Stomach (tissue), 9 donors: ENCODE measurements around the gene SYNPR. TPM values are rescaled to one million over a fixed set of nuclear protein-coding genes. Genes with fewer than 3 reads are reported as not detected.

Experiments used
- DNase-seq, 2 donors: peaks; one replicate each; pipeline versions ENCODE4 v3.0.0 to v3.0.0-alpha.2; 2013 to 2019
- H3K27ac ChIP-seq, 5 donors: fragments of 200-600 bp in 4 of 5; sonication (generic) in 4 of 5; one replicate each; pipeline ENCODE4 v1.5.1; 2013 to 2019; ENCODE audit warnings: mild to moderate bottlenecking in 1 of 5, moderate library complexity in 1 of 5
- H3K27me3 ChIP-seq, 3 donors: fragments of 200-600 bp; sonication (generic); one replicate each; pipeline ENCODE4 v1.5.1; 2017 to 2019; ENCODE audit warnings: mixed run types in 1 of 3
- H3K36me3 ChIP-seq, 4 donors: fragments of 200-600 bp; sonication (generic); 1 replicate in 3 of 4; 2 replicates in 1 of 4; pipeline ENCODE4 v1.5.1; 2016 to 2019
- H3K4me1 ChIP-seq, 4 donors: fragments of 200-600 bp; sonication (generic); one replicate each; pipeline ENCODE4 v1.5.1; 2016 to 2019
- H3K4me3 ChIP-seq, 4 donors: fragments of 200-600 bp; sonication (generic) in 3 of 4; one replicate each; pipeline ENCODE4 v1.5.1; 2016 to 2019; ENCODE audit warnings: mild to moderate bottlenecking in 1 of 4
- H3K9me3 ChIP-seq, 4 donors: fragments of 200-600 bp; sonication (generic); one replicate each; pipeline ENCODE4 v1.5.1; 2016 to 2019
- EP300 ChIP-seq: sonication (generic); formaldehyde crosslinking; IDR thresholded peaks from one replicate; pipeline ENCODE4 v1.6.1; 2017; ENCODE audit warnings: antibody characterized with exemption
- POLR2A ChIP-seq, 4 donors: fragments of 450-650 bp; IDR thresholded peaks; one replicate each; pipeline ENCODE4 v1.6.1; 2016; ENCODE audit warnings: antibody characterized with exemption in 4 of 4, control low read depth in 2 of 4, mild to moderate bottlenecking in 1 of 4, moderate library complexity in 1 of 4
- POLR2AphosphoS5 ChIP-seq, 3 donors: sonication (generic); formaldehyde crosslinking; IDR thresholded peaks; one replicate each; pipeline ENCODE4 v1.6.1; 2016; ENCODE audit warnings: antibody characterized with exemption in 3 of 3
- WGBS, 5 donors: extraction: QIAGEN DNeasy Blood & Tissue Kit in 3 of 5; methylation state at CpG; one replicate each; pipeline versions ENCODE4 v1.1.5 to v1.1.7; 2013 to 2018; 5-methylcytosine and 5-hydroxymethylcytosine counted together
- intact Hi-C: fragments of 100-400 bp; cut with DNase I; formaldehyde crosslinking; loops from one replicate; pipeline ENCODE4 v1.15.1; 2023; ENCODE audit warnings: low total_unique reads
- polyA plus RNA-seq, 3 donors: library from polyadenylated mRNA; stranded (reverse); fragments of 200-250 nt; gene quantifications; one replicate each; pipeline ENCODE4 v1.2.3, GENCODE V29; 2013
- total RNA-seq, 5 donors: library from RNA; depleted of rRNA; stranded (reverse); fragments of >200 nt; gene quantifications; one replicate each; pipeline versions ENCODE4 v1.1.0 to v1.2.3, GENCODE V29; 2014 to 2016
- TF ChIP-seq, protein P1 (sequence below), 7 experiments: fragments of 450-650 bp in 4 of 7; fragments of 200-600 bp in 3 of 7; sonication (generic) in 3 of 7; IDR thresholded peaks; one replicate each; pipeline ENCODE4 v1.5.1; 2016 to 2019; ENCODE audit warnings: antibody characterized with exemption in 7 of 7, control low read depth in 2 of 7, mild to moderate bottlenecking in 1 of 7
- donor health status: healthy with polysubstance abuse.
- donor health status: Bipolar disorder and iron deficiency.
- donor health status: healthy.

Gene SYNPR
- total and polyA plus RNA-seq, 8 donors, result 0.13 to 1.7 (median 0.31) TPM; not detected in 3

DNA sequence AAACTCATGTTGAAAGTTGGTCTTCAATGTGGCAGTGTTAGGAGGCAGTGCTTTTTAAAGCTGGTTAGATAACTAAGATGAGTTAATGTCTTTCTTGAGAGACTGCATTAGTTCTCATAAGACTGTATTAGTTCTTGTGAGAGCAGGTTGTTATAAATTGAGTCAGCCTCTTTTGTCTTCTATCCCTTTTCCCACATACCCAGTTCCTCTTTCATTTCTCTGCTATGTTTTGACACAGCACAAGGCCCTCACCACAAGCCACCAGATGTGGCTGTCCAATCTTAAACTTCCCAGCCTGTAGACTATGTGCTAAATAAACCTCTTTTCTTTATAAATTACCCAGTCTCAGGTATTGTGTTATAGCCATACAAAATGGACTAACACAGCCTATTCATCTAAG, 279.8 kb downstream of the SYNPR start:
- intact Hi-C loops, result no loop called here
- no peak for DNase-seq
- Histone ChIP-seq H3K36me3 (no peaks in the 10 kb centered on the region), H3K27me3 (no peaks in the 10 kb centered on the region), H3K27ac (no peak overlapping the region), H3K9me3 (no peaks in the 10 kb centered on the region), H3K4me1 (no peaks in the 10 kb centered on the region), H3K4me3 (no peak overlapping the region)
- no peak for TF ChIP-seq EP300
- TF ChIP-seq, protein P1, sequence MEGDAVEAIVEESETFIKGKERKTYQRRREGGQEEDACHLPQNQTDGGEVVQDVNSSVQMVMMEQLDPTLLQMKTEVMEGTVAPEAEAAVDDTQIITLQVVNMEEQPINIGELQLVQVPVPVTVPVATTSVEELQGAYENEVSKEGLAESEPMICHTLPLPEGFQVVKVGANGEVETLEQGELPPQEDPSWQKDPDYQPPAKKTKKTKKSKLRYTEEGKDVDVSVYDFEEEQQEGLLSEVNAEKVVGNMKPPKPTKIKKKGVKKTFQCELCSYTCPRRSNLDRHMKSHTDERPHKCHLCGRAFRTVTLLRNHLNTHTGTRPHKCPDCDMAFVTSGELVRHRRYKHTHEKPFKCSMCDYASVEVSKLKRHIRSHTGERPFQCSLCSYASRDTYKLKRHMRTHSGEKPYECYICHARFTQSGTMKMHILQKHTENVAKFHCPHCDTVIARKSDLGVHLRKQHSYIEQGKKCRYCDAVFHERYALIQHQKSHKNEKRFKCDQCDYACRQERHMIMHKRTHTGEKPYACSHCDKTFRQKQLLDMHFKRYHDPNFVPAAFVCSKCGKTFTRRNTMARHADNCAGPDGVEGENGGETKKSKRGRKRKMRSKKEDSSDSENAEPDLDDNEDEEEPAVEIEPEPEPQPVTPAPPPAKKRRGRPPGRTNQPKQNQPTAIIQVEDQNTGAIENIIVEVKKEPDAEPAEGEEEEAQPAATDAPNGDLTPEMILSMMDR (IDR thresholded peaks at IDR 0.05), result no peak
- no peak for TF ChIP-seq POLR2AphosphoS5 (IDR thresholded peaks at IDR 0.05)
- TF ChIP-seq POLR2A (IDR thresholded peaks at IDR 0.05), result no peak

- no peaks in the 10 kb centered on the region for H3K27me3 ChIP-seq
- TF ChIP-seq, protein P1 (IDR thresholded peaks at IDR 0.05), result no peak
- no peak for TF ChIP-seq EP300
- TF ChIP-seq POLR2AphosphoS5 (IDR thresholded peaks at IDR 0.05), result no peak
- TF ChIP-seq POLR2A (IDR thresholded peaks at IDR 0.05), result no peak
- no peak overlapping the region for H3K4me3 ChIP-seq
- no peak overlapping the region for H3K27ac ChIP-seq
- H3K4me1 ChIP-seq, result no peaks in the 10 kb centered on the region
- no peak for DNase-seq
- intact Hi-C loops, result no loop called here
- H3K36me3 ChIP-seq, result no peaks in the 10 kb centered on the region
- no peaks in the 10 kb centered on the region for H3K9me3 ChIP-seq
- 15 to 31% (median 22%) methylated on average over 2 of the region's 2 CpGs for WGBS, 5 donors
Observed at GRCh38 chr3:63559884-63560283, 281.8 kb downstream of the SYNPR start.

DNA sequence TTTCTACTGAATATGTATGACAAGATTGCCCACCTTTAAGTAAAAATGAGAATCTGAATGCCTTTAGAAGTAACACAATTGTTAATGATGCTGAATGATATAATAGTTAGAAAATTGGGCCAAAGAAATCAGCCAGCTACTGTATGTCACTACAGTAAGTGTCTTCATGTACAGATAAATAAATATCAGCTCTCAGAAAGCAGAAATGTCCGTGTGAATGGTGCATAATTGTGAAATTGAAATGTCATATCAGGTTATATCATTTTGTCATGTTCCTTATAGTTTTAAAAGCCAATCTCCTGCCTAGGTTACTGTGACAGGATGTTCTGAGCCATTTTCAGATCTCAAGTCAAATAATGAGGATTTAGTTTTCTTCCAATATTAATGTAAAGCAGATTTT, 283.8 kb downstream of the SYNPR start:
- H3K4me3 ChIP-seq, result no peak overlapping the region
- H3K4me1 ChIP-seq, result no peaks in the 10 kb centered on the region
- no peaks in the 10 kb centered on the region for H3K27me3 ChIP-seq
- WGBS, 5 donors, result 27 to 45% (median 39%) methylated on average over 1 of the region's 1 CpG
- H3K9me3 ChIP-seq, result no peaks in the 10 kb centered on the region
- TF ChIP-seq POLR2A (IDR thresholded peaks at IDR 0.05) (no peak), EP300 (no peak), POLR2AphosphoS5 (IDR thresholded peaks at IDR 0.05) (no peak)
- TF ChIP-seq, protein P1 (IDR thresholded peaks at IDR 0.05), result no peak
- DNase-seq, result no peak
- intact Hi-C loops, result no loop called here
- no peaks in the 10 kb centered on the region for H3K36me3 ChIP-seq
- H3K27ac ChIP-seq, result no peak overlapping the region

- H3K27ac ChIP-seq, result no peak overlapping the region
- no peaks in the 10 kb centered on the region for H3K27me3 ChIP-seq
- 32 to 53% (median 49%) methylated on average over 4 of the region's 4 CpGs for WGBS, 5 donors
- H3K4me3 ChIP-seq, result no peak overlapping the region
- no peak for DNase-seq
- no peaks in the 10 kb centered on the region for H3K36me3 ChIP-seq
- no peaks in the 10 kb centered on the region for H3K4me1 ChIP-seq
- no peak for TF ChIP-seq POLR2AphosphoS5 (IDR thresholded peaks at IDR 0.05)
- no peak for TF ChIP-seq EP300
- TF ChIP-seq, protein P1 (IDR thresholded peaks at IDR 0.05), result no peak
- TF ChIP-seq POLR2A (IDR thresholded peaks at IDR 0.05), result no peak
- no peaks in the 10 kb centered on the region for H3K9me3 ChIP-seq
- intact Hi-C loops, result no loop called here
Observed at GRCh38 chr3:63562323-63562722, 284.2 kb downstream of the SYNPR start.

DNA sequence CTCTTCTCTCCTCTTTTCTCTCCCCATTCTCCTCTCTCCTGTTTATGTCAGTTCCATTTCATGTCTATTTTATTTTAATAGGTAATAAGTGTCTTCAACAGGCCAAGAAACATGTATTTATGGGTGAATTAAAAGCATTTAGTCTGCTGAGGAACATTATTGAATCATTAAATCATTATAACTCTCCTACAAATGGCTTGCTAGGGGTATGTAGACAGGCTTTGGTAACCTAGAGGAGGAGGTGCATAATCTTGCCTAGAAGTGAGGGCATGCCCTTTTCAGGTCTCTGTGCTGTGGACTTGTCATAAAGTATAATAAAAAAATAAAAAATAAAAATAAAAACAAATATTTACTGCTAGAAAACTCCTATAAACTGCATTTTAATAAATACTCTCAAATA, 285.5 kb downstream of the SYNPR start:
- no peak for DNase-seq
- TF ChIP-seq, protein P1 (IDR thresholded peaks at IDR 0.05), result no peak
- TF ChIP-seq EP300 (no peak), POLR2A (IDR thresholded peaks at IDR 0.05) (no peak), POLR2AphosphoS5 (IDR thresholded peaks at IDR 0.05) (no peak)
- Histone ChIP-seq H3K27ac (no peak overlapping the region), H3K4me3 (no peak overlapping the region), H3K4me1 (no peaks in the 10 kb centered on the region), H3K27me3 (no peaks in the 10 kb centered on the region), H3K36me3 (no peaks in the 10 kb centered on the region), H3K9me3 (no peaks in the 10 kb centered on the region)
- intact Hi-C loops, result no loop called here
